H9 (cell line): ENCODE measurements around the gene C1orf74. TPM values are rescaled to one million over a fixed set of nuclear protein-coding genes. Genes with fewer than 3 reads are reported as not detected.

Experiments
- DNase-seq: peaks from one replicate; pipeline ENCODE4 v3.0.0-alpha.2; 2017
- H2AFZ ChIP-seq: one replicate; pipeline ENCODE4 v1.6.1; 2013; ENCODE audit warnings: mild to moderate bottlenecking, low read length, control low read depth, moderate library complexity
- H2AK5ac ChIP-seq: 2 replicates; pipeline ENCODE4 v1.6.1; 2013; ENCODE audit warnings: low read length, control low read depth, mixed read lengths; ENCODE audit not compliant: insufficient read length
- H2BK120ac ChIP-seq: one replicate; pipeline ENCODE4 v1.6.1; 2013; ENCODE audit warnings: low read depth, mild to moderate bottlenecking, low read length, control low read depth, inconsistent platforms; ENCODE audit not compliant: poor library complexity, severe bottlenecking
- H2BK12ac ChIP-seq: 2 replicates; pipeline ENCODE4 v1.6.1; 2013; ENCODE audit warnings: low read length, control low read depth, mixed read lengths, low read depth; ENCODE audit not compliant: insufficient read length
- H2BK15ac ChIP-seq: 2 replicates; pipeline ENCODE4 v1.6.1; 2013; ENCODE audit warnings: low read depth, low read length, control low read depth
- H2BK20ac ChIP-seq: one replicate; pipeline ENCODE4 v1.6.1; 2013; ENCODE audit warnings: low read depth, mild to moderate bottlenecking, low read length, control low read depth, inconsistent platforms; ENCODE audit not compliant: poor library complexity, severe bottlenecking
- H2BK5ac ChIP-seq: 2 replicates; pipeline ENCODE4 v1.6.1; 2013; ENCODE audit warnings: low read length, control low read depth, mixed read lengths; ENCODE audit not compliant: insufficient read length
- H3K14ac ChIP-seq: 2 replicates; pipeline ENCODE4 v1.6.1; 2013; ENCODE audit warnings: low read length, control low read depth; ENCODE audit not compliant: insufficient read depth
- H3K18ac ChIP-seq: 2 replicates; pipeline ENCODE4 v1.6.1; 2013; ENCODE audit warnings: low read depth, mild to moderate bottlenecking, mixed read lengths, low read length, control low read depth; ENCODE audit not compliant: insufficient read length
- H3K23ac ChIP-seq: 2 replicates; pipeline ENCODE4 v1.6.1; 2013; ENCODE audit warnings: low read length, control low read depth, mixed read lengths, low read depth; ENCODE audit not compliant: insufficient read length
- H3K23me2 ChIP-seq: 2 replicates; pipeline ENCODE4 v1.6.1; 2013; ENCODE audit warnings: low read depth, mild to moderate bottlenecking, mixed read lengths, low read length, control low read depth; ENCODE audit not compliant: insufficient read length, poor library complexity, severe bottlenecking
- H3K27ac ChIP-seq: 2 replicates; pipeline ENCODE4 v1.5.1; 2013; ENCODE audit warnings: low read length, control low read depth, mixed read lengths, low read depth; ENCODE audit not compliant: insufficient read length
- H3K27me3 ChIP-seq: 2 replicates; pipeline ENCODE4 v1.6.1; 2013; ENCODE audit warnings: low read length, control low read depth, inconsistent platforms; ENCODE audit not compliant: insufficient read depth
- H3K4ac ChIP-seq: 2 replicates; pipeline ENCODE4 v1.6.1; 2013; ENCODE audit warnings: low read depth, mild to moderate bottlenecking, control low read depth, inconsistent platforms, low read length, moderate library complexity
- H3K4me1 ChIP-seq: 2 replicates; pipeline ENCODE4 v1.6.1; 2013; ENCODE audit warnings: low read length, control low read depth, inconsistent platforms; ENCODE audit not compliant: insufficient read depth
- H3K4me2 ChIP-seq: 2 replicates; pipeline ENCODE4 v1.6.1; 2013; ENCODE audit warnings: low read length, control low read depth, mixed read lengths; ENCODE audit not compliant: insufficient read length, insufficient read depth
- H3K56ac ChIP-seq: 2 replicates; pipeline ENCODE4 v1.6.1; 2013; ENCODE audit warnings: low read depth, mild to moderate bottlenecking, mixed read lengths, low read length, control low read depth; ENCODE audit not compliant: insufficient read length
- H3K79me1 ChIP-seq: 2 replicates; pipeline ENCODE4 v1.6.1; 2013; ENCODE audit warnings: low read depth, mild to moderate bottlenecking, moderate library complexity, low read length, control low read depth, inconsistent platforms; ENCODE audit not compliant: insufficient read depth, poor library complexity, severe bottlenecking
- H3K79me2 ChIP-seq: 2 replicates; pipeline ENCODE4 v1.6.1; 2013; ENCODE audit warnings: low read length, control low read depth, inconsistent platforms; ENCODE audit not compliant: insufficient read depth
- H3K9ac ChIP-seq: 2 replicates; pipeline ENCODE4 v1.6.1; 2013; ENCODE audit warnings: low read length, control low read depth, mixed read lengths; ENCODE audit not compliant: insufficient read length; ENCODE audit errors: extremely low read depth
- H3K9me3 ChIP-seq: one replicate; pipeline ENCODE4 v1.6.1; 2013; ENCODE audit warnings: low read depth, low read length, inconsistent platforms; ENCODE audit not compliant: control insufficient read depth
- H3T11ph ChIP-seq: one replicate; pipeline ENCODE4 v1.6.1; 2013; ENCODE audit warnings: mild to moderate bottlenecking, low read length, control low read depth, inconsistent platforms
- H4K20me1 ChIP-seq: one replicate; pipeline ENCODE4 v1.6.1; 2013; ENCODE audit not compliant: control insufficient read depth, insufficient read length, insufficient read depth
- H4K5ac ChIP-seq: 2 replicates; pipeline ENCODE4 v1.6.1; 2013; ENCODE audit warnings: low read depth, mild to moderate bottlenecking, mixed read lengths, low read length, control low read depth; ENCODE audit not compliant: insufficient read length
- H4K8ac ChIP-seq: replicated peaks from 2 replicates; pipeline ENCODE4 v1.6.1; 2013; ENCODE audit warnings: low read length, control low read depth, mixed read lengths, low read depth; ENCODE audit not compliant: insufficient read length
- H4K91ac ChIP-seq: 2 replicates; pipeline ENCODE4 v1.6.1; 2013; ENCODE audit warnings: low read depth, mild to moderate bottlenecking, moderate library complexity, mixed read lengths, low read length, control low read depth; ENCODE audit not compliant: insufficient read length
- H3K27ac Mint-ChIP-seq, 3 experiments: 2 replicates in 2 of 3; 3 replicates in 1 of 3; pipeline ENCODE4 v1.8.0; 2020 to 2021; ENCODE audit warnings: mixed read lengths in 3 of 3, mild to moderate bottlenecking in 1 of 3, moderate library complexity in 1 of 3
- H3K27me3 Mint-ChIP-seq: 2 replicates; pipeline ENCODE4 v1.8.0; 2021; ENCODE audit warnings: low read depth, mild to moderate bottlenecking, moderate library complexity, mixed read lengths
- H3K36me3 Mint-ChIP-seq, 3 experiments: 2 replicates in 2 of 3; 3 replicates in 1 of 3; pipeline ENCODE4 v1.8.0; 2020 to 2021; ENCODE audit warnings: low read depth in 3 of 3, mixed read lengths in 3 of 3; ENCODE audit not compliant: insufficient read depth in 1 of 3
- H3K4me1 Mint-ChIP-seq, 2 experiments: 2 replicates each; pipeline ENCODE4 v1.8.0; 2020; ENCODE audit warnings: mixed read lengths in 2 of 2
- H3K4me3 Mint-ChIP-seq, 2 experiments: 2 replicates in 1 of 2; 3 replicates in 1 of 2; pipeline ENCODE4 v1.8.0; 2020 to 2021; ENCODE audit warnings: mild to moderate bottlenecking in 2 of 2, mixed read lengths in 2 of 2, moderate library complexity in 1 of 2
- H3K9me3 Mint-ChIP-seq, 2 experiments: 2 replicates in 1 of 2; 3 replicates in 1 of 2; pipeline ENCODE4 v1.8.0; 2020; ENCODE audit warnings: mild to moderate bottlenecking in 2 of 2, mixed read lengths in 2 of 2, moderate library complexity in 1 of 2
- CTCF ChIP-seq: fragments of 200-600 bp; sonication (generic); conservative IDR thresholded peaks from 3 replicates; pipeline ENCODE4 v1.8.0; 2021; ENCODE audit warnings: antibody characterized with exemption, mild to moderate bottlenecking
- WGBS: extraction: QIAGEN DNeasy Blood & Tissue Kit; methylation state at CpG from one replicate; pipeline ENCODE4 v1.1.7; 2013; ENCODE audit warnings: missing lambda C conversion rate, low lambda C conversion rate, mixed read lengths; ENCODE audit not compliant: insufficient read length; ENCODE audit errors: extremely low coverage; 5-methylcytosine and 5-hydroxymethylcytosine counted together
- total RNA-seq: library from RNA; stranded (reverse); gene quantifications from 2 replicates; pipeline ENCODE4 v1.2.1, GENCODE V29; 2021

C1orf74 gene
- total RNA-seq, 1 experiment from 2014 or later: 2.4 TPM

GRCh38 chr1:209732725-209733124 lies 51.6 kb downstream of the C1orf74 start:
- no peak overlapping the region for H2BK5ac ChIP-seq
- H4K5ac ChIP-seq: no peak overlapping the region
- no peaks in the 10 kb centered on the region for H3K9me3 ChIP-seq
- no peak for TF ChIP-seq CTCF
- no peak overlapping the region for H4K91ac ChIP-seq
- Mint-ChIP-seq H3K4me3 (no peak overlapping the region), H3K4me1 (no peaks in the 10 kb centered on the region), H3K27ac (no peak overlapping the region), H3K9me3 (no peaks in the 10 kb centered on the region), H3K27me3 (peaks cover 33% of the 10 kb centered on the region), H3K36me3 (no peaks in the 10 kb centered on the region)
- no peak overlapping the region for H3K27ac ChIP-seq
- H3K4ac ChIP-seq: no peak overlapping the region
- no peak overlapping the region for H2AFZ ChIP-seq
- H3K23me2 ChIP-seq: no peaks in the 10 kb centered on the region
- H3K79me1 ChIP-seq: no peaks in the 10 kb centered on the region
- DNase-seq: no peak
- no peaks in the 10 kb centered on the region for H3K27me3 ChIP-seq
- H3K56ac ChIP-seq: no peak overlapping the region
- no peaks in the 10 kb centered on the region for H3K79me2 ChIP-seq
- H2AK5ac ChIP-seq: no peak overlapping the region
- H3K23ac ChIP-seq: no peak overlapping the region
- no peaks in the 10 kb centered on the region for H3K4me1 ChIP-seq
- H4K20me1 ChIP-seq: no peaks in the 10 kb centered on the region
- H2BK15ac ChIP-seq: no peak overlapping the region
- H4K8ac ChIP-seq: no peak overlapping the region
- H2BK20ac ChIP-seq: no peak overlapping the region
- no peak overlapping the region for H2BK12ac ChIP-seq
- no peak overlapping the region for H3K9ac ChIP-seq
- no peak overlapping the region for H3K4me2 ChIP-seq
- no CpG with 5 or more reads among the region's 1 CpG for WGBS
- no peak overlapping the region for H3K18ac ChIP-seq
- H3K14ac ChIP-seq: no peak overlapping the region
- no peak overlapping the region for H3T11ph ChIP-seq
- no peak overlapping the region for H2BK120ac ChIP-seq
